Testis (tissue), 2 donors: ENCODE results near the gene RNF227.

Source experiments
- POLR2A ChIP-seq: fragments of 450-650 bp; IDR thresholded peaks from one replicate; pipeline ENCODE4 v1.6.1; 2017; ENCODE audit warnings: antibody characterized with exemption, mild to moderate bottlenecking, moderate library complexity
- TF ChIP-seq, protein P1 (sequence below), 3 experiments: fragments of 450-650 bp in 2 of 3; fragments of 200-600 bp in 1 of 3; sonication (generic) in 1 of 3; IDR thresholded peaks; one replicate each; pipeline ENCODE4 v1.5.1; 2016 to 2019; ENCODE audit warnings: antibody characterized with exemption in 3 of 3, mild to moderate bottlenecking in 2 of 3, moderate library complexity in 1 of 3

DNA sequence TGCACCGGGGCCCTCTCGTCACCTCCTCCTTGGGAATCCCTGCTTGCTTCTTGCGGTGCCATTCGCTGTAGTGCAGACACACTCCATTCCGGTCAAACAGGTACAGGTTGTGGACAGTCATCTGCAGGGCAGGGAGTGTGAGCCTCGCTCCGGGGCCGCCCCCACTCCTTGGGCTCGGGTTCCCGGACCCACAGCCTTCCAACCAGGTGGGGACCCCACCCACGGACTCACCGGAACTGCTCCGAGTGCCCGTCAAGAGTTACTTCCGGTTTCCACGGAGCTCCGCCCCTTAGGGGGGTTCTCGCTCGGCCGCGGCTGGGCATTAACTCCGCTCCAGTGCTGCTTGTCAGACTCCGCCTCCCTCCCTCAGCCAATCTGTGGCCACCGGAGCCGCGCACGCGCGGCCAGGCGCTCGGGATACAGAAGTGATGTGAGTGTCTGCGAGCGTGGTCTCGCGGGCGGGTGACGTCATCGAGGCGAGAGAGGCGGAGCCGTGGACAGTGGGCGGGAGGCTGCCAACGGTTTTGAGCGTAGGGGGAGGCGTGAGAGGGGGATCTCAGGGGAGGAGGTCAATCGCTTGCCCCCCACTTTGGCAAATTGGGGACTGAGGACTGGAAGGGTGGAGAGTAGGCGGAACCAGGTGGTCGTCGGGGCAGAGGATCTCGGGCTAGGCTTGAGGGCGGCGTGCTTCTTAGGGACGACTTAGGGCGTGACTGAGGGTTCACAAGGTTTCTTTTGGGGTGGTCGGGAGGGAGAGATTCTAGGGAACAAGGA, 15.8 kb upstream of the RNF227 start, which contains the start of the genes CNTROB and TRAPPC1:
- TF ChIP-seq, protein P1, sequence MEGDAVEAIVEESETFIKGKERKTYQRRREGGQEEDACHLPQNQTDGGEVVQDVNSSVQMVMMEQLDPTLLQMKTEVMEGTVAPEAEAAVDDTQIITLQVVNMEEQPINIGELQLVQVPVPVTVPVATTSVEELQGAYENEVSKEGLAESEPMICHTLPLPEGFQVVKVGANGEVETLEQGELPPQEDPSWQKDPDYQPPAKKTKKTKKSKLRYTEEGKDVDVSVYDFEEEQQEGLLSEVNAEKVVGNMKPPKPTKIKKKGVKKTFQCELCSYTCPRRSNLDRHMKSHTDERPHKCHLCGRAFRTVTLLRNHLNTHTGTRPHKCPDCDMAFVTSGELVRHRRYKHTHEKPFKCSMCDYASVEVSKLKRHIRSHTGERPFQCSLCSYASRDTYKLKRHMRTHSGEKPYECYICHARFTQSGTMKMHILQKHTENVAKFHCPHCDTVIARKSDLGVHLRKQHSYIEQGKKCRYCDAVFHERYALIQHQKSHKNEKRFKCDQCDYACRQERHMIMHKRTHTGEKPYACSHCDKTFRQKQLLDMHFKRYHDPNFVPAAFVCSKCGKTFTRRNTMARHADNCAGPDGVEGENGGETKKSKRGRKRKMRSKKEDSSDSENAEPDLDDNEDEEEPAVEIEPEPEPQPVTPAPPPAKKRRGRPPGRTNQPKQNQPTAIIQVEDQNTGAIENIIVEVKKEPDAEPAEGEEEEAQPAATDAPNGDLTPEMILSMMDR (IDR thresholded peaks at IDR 0.05) = no peak
- peak; percentile 80 for TF ChIP-seq POLR2A
